Duodenal mucosa (tissue), 2 donors: ENCODE measurements around the gene EPHB2.

Experiments
- H3K27ac ChIP-seq: one replicate; pipeline ENCODE4 v1.7.0; 2013; ENCODE audit warnings: low read depth, low read length
- H3K27me3 ChIP-seq, 2 donors: one replicate each; pipeline ENCODE4 v1.7.0; 2013; ENCODE audit warnings: low read length in 2 of 2, control low read depth in 1 of 2; ENCODE audit not compliant: insufficient read depth in 2 of 2, control insufficient read depth in 1 of 2
- H3K36me3 ChIP-seq, 2 donors: one replicate each; pipeline ENCODE4 v1.7.0; 2013; ENCODE audit warnings: low read length in 2 of 2, control low read depth in 1 of 2; ENCODE audit not compliant: insufficient read depth in 2 of 2, control insufficient read depth in 1 of 2
- H3K4me1 ChIP-seq, 2 donors: one replicate each; pipeline ENCODE4 v1.7.0; 2013; ENCODE audit warnings: low read length in 2 of 2, control low read depth in 1 of 2; ENCODE audit not compliant: insufficient read depth in 2 of 2, control insufficient read depth in 1 of 2
- H3K4me3 ChIP-seq, 2 donors: one replicate each; pipeline ENCODE4 v1.7.0; 2013; ENCODE audit warnings: low read length in 2 of 2, low read depth in 1 of 2
- H3K9ac ChIP-seq, 2 donors: one replicate each; pipeline ENCODE4 v1.7.0; 2013; ENCODE audit warnings: low read length in 2 of 2, low read depth in 1 of 2
- H3K9me3 ChIP-seq, 2 donors: one replicate each; pipeline ENCODE4 v1.7.0; 2013; ENCODE audit warnings: low read length in 2 of 2, control low read depth in 1 of 2; ENCODE audit not compliant: control insufficient read depth in 1 of 2

EPHB2 gene

DNA sequence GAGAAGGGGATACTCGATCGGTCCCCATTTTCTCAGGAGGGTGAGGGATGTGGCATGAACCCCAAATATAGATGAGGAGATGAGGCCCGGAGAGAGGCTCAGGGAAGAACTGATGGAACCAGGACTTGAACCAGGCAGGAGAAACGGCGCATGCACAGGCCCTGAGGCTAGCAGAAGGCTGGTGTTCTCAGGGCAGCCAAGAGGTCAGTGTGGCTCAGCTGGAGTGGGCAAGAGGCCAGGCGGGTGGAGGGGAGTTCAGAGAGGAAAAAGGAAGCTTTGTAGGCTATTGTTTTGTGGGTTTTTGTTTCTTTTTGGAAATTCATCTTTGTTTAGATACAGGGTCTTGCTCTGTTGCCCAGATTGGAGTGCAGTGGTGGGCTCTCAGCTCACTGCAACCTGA is 140.0 kb downstream of the EPHB2 start:
- Histone ChIP-seq H3K9ac (no peak overlapping the region), H3K36me3 (peaks cover 0 to 7% of the 10 kb centered on the region in 2 donors), H3K27me3 (no peaks in the 10 kb centered on the region), H3K9me3 (no peaks in the 10 kb centered on the region), H3K4me1 (peaks cover 0 to 5% of the 10 kb centered on the region in 2 donors), H3K27ac (no peak overlapping the region), H3K4me3 (no peak overlapping the region)

DNA sequence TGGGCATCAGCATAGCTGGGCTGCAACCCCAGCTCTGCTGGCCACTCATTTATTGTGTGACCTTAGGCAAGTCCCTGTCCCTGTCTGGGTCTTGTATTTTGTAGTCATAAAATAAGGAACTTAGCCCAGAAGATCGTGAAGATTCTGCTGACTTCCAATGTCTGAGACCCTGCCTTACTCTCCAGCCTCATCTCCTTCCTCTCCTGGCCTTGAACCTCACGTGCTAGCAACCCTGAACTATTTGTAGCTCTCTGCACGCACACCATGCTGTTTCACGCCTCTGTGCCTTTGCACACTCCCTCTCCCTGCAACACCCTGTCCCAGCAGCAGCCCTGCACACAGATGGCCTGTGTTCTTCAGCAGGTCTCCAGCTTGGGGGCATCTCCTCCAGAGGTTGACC is 140.9 kb downstream of the EPHB2 start:
- H3K27ac ChIP-seq: no peak overlapping the region
- no peak overlapping the region for H3K9ac ChIP-seq

DNA sequence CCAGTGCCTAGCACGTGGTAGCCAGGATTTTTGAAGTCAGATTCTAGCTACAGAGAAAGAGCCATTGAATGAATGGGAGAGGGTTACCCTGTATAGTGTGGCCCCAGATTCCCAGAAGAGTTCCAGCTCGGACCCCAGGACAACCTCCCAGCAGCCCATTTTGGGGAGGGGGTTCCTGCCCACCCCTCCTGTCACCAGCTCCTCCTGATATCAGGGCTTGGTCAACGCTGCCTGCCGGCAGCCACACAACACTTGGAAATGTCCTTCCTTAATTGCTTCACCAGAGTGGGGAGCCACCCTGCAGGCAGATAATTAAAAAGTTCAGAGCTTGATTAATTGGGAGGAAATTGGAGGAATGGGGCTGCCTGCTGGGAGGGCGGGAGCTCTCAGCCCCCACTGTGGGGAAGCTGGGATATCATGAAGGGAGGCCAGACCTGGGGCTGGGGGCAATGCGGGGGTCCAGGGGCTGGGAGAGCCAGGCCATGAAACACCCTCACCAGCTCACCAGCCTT is 141.6 kb downstream of the EPHB2 start:
- Histone ChIP-seq H3K4me1 (peaks cover 0 to 5% of the 10 kb centered on the region in 2 donors), H3K9ac (no peak overlapping the region), H3K27ac (no peak overlapping the region)

More for the DNA sequence above, 140.9 kb downstream of the EPHB2 start:
- H3K4me1 ChIP-seq: peaks cover 0 to 5% of the 10 kb centered on the region in 2 donors
- H3K36me3 ChIP-seq: peaks cover 0 to 7% of the 10 kb centered on the region in 2 donors
- H3K4me3 ChIP-seq: no peak overlapping the region
- H3K9me3 ChIP-seq: no peaks in the 10 kb centered on the region
- no peaks in the 10 kb centered on the region for H3K27me3 ChIP-seq

DNA sequence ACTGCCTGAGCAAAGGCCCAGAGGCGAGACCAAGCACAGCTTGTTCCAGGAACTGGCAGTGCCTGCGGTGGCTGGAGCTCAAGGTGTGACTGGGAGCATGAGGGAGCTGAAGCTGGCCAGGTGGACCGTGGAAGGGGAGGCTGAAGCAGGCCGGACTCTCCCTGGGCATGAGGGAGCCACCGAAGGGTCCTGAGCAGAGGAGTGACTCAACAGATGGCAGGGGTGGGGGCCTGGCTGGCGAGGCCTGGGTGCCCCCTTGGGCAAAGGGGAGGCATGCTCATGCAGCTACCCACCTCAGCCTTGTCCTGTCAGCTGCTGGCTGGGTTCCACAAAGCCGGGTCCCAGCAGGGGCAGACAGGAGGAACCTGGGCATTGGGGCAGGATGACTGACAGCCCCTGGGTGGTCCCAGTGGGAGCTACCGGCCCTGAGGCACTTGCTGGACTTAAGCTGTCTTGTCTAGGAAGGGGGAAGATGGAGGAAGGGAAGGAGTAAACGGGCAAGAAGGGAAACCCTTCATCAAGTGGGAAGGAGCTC is 143.1 kb downstream of the EPHB2 start:
- no peak overlapping the region for H3K9ac ChIP-seq
- no peaks in the 10 kb centered on the region for H3K27me3 ChIP-seq
- peaks cover 0 to 5% of the 10 kb centered on the region in 2 donors for H3K4me1 ChIP-seq
- no peak overlapping the region for H3K4me3 ChIP-seq
- H3K9me3 ChIP-seq: no peaks in the 10 kb centered on the region
- no peak overlapping the region for H3K27ac ChIP-seq
- H3K36me3 ChIP-seq: peaks cover 3 to 4% of the 10 kb centered on the region in 2 donors

More for the DNA sequence above, 141.6 kb downstream of the EPHB2 start:
- Histone ChIP-seq H3K27me3 (no peaks in the 10 kb centered on the region), H3K4me3 (no peak overlapping the region), H3K36me3 (peaks cover 3 to 7% of the 10 kb centered on the region in 2 donors), H3K9me3 (no peaks in the 10 kb centered on the region)

DNA sequence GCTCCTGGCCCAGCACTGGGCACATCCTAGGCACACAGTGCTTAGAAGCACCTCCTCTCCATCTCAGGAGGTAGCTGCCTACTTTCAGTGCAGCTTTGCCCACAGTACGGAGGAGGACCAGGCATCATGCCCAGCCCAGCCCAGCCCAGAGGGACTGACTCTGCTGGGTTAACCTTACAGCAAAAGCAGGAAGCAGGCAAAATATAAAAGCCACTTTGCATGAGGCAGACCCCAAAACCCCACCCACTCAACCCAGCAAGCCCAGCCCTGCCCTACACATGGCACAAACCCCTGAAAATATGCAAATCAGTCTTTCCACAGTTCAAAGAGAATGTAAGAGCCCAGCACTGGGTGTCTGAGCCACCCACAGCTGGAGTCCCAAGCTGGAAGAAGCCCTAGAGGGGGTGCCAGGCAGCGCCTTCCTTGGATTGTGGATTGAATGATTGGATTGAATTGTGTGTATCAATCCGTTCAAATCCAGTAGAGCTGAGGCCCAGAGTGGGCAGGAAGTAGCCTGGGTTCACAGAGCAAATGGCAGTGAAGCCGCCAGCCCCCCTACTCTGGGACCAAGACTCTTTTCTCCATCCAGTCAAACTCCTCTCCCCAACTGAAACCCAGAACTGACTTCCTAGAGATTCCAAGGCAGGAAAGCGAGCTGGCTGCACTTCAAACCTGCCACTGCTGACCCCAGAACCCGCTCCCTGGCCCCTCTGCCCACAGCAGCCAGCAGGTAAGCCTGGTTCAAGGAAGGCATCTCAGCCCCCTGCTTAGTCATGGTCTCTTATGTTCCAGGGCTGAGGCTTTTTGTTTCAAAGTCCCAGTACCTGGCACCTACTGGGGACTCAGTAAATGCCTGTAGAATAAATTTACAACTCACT is 144.3 kb downstream of the EPHB2 start:
- Histone ChIP-seq H3K36me3 (peaks cover 3 to 4% of the 10 kb centered on the region in 2 donors), H3K9ac (no peak overlapping the region), H3K4me3 (no peak overlapping the region), H3K27ac (no peak overlapping the region), H3K27me3 (no peaks in the 10 kb centered on the region), H3K4me1 (peaks cover 0 to 5% of the 10 kb centered on the region in 2 donors), H3K9me3 (no peaks in the 10 kb centered on the region)

DNA sequence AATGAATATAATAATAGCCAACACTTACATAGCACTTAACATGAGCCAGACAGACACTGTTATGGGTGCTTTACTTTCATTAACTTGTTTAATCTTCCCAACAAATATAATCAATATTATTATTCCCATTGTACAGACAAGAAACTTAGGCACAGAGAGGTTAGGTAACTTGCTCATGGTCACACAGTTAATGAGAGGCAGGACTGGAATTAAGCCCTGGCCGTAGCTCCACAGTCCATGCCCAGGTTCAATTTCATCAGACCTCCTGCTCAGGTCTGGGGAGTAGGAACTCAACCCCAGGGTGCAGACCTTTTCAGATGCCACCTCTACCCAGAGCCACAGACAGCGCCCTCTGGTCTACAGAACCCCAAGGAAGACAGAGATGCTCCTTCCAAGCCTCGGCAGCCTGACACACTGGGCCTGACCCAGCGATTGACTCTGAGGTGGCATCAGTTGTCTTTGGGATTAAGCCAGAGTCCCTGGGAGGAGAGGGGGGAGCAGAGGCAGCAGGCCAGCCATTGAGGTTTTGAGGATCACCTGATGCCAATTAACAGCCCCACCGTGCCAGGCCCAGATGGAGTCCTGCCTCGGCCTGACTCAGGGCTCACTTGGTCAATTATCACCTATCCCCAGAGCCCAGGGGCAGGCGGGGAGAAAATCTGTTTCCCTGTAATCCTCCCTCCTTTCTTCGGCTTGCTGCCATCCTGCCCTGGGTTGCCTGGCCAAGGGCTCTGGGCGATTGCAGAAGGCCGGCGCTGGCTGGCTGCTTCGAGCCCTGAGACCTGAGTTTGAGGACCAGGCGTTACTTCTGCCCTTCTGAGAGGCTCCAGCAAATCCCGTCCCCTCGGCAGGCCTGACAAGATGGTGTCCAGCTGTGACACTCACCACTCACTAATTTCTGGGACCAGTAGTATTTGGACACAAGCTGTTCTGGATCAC is 145.3 kb downstream of the EPHB2 start:
- Histone ChIP-seq H3K9ac (no peak overlapping the region), H3K4me1 (no peaks in the 10 kb centered on the region)

DNA sequence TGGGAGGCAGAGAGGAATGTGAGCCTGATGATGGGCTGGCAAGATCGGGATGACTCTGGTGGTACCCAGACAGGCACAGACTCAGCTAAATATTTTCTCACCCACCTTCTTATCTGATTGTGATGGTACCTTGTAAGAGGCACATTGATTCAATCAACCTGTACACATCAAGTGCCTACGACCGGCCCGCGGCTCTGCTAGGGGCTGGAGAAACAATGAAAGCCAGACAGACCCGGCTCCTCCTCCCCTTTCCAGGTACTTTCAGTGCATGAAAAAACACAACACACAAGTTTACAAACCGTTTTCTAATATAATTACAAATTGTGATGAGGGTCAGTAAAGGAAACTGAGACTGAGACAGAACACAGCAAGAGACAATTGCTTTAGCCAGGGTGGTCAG is 147.0 kb downstream of the EPHB2 start:
- no peak overlapping the region for H3K27ac ChIP-seq
- no peaks in the 10 kb centered on the region for H3K27me3 ChIP-seq
- H3K4me1 ChIP-seq: no peaks in the 10 kb centered on the region
- no peak overlapping the region for H3K4me3 ChIP-seq
- no peaks in the 10 kb centered on the region for H3K9me3 ChIP-seq
- H3K36me3 ChIP-seq: peaks cover 2 to 3% of the 10 kb centered on the region in 2 donors
- H3K9ac ChIP-seq: no peak overlapping the region

More for the DNA sequence above, 145.3 kb downstream of the EPHB2 start:
- H3K27ac ChIP-seq: no peak overlapping the region
- H3K27me3 ChIP-seq: no peaks in the 10 kb centered on the region
- no peak overlapping the region for H3K4me3 ChIP-seq
- no peaks in the 10 kb centered on the region for H3K9me3 ChIP-seq
- peaks cover 0 to 3% of the 10 kb centered on the region in 2 donors for H3K36me3 ChIP-seq

DNA sequence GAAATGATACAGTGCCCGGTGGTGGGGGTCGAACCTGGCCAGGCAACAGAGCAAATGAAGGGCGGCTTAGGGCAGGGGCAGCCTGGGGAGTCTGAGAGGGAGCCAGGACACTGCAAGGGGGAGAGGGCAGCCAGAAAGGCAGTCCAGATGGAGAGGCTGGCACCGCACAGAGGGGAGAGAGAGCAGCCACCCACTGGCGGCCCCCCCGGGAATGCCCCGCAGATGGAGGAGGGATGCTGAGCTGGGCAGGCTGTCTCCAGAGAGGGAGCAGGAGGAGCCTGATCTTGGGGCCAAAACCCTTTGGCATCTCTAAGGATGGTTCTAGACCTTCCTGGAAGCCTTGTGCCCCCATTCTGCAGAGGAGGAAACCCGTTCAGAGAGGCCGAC is 149.8 kb downstream of the EPHB2 start:
- no peaks in the 10 kb centered on the region for H3K27me3 ChIP-seq
- no peak overlapping the region for H3K4me3 ChIP-seq
- no peaks in the 10 kb centered on the region for H3K9me3 ChIP-seq
- peaks cover 15 to 22% of the 10 kb centered on the region in 2 donors for H3K36me3 ChIP-seq
- no peak overlapping the region for H3K27ac ChIP-seq
- H3K4me1 ChIP-seq: no peaks in the 10 kb centered on the region
- no peak overlapping the region for H3K9ac ChIP-seq

DNA sequence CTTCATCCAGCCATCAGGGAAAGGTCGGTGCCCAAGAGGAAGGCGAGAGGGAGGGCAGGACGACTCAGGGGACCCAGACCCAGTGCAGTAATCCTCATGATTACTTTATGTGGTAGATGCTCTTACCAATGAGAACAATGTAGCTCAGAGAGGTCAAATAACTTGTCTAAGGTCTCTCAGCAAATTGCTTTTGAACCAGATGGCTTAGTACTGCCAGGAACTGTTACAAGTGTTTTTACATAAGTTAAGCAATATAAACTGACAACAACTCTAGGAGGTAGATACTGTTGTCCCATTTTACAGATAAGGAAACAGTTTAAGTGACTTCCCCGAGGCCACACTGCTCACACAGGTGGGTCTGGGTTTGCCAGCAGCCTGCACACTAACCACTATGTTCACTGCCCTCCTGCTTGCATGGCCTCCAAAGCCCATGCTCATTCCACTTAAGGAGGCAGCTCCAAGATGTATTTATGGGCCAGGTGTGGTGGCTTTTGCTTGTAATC is 150.3 kb downstream of the EPHB2 start:
- Histone ChIP-seq H3K9me3 (no peaks in the 10 kb centered on the region), H3K27ac (no peak overlapping the region), H3K4me3 (no peak overlapping the region), H3K9ac (no peak overlapping the region), H3K36me3 (peaks cover 16 to 27% of the 10 kb centered on the region in 2 donors), H3K27me3 (no peaks in the 10 kb centered on the region), H3K4me1 (no peaks in the 10 kb centered on the region)
